DMS79 treated with DMSO at 0.1 percent for 48 hours (cell line): ENCODE data around the gene DIP2A.
A peak's percentile ranks its signal among the peaks of the same experiment; 100 is the strongest.

Experiments
- DNase-seq: peaks from one replicate; lab custom pipeline; 2025; lab: John Stamatoyannopoulos, UW

Gene DIP2A

GRCh38 chr21:46527801-46528200 lies 69.1 kb downstream of the DIP2A start:
- DNase-seq: no peak

- no peak for DNase-seq
These were observed 73.4 kb downstream of the DIP2A start for GRCh38 chr21:46532080-46532479.

- no peak for DNase-seq
These were observed 78.3 kb downstream of the DIP2A start for GRCh38 chr21:46537026-46537425.

GRCh38 chr21:46538262-46538661 lies 79.6 kb downstream of the DIP2A start:
- DNase-seq: no peak

GRCh38 chr21:46538851-46539666 lies 80.4 kb downstream of the DIP2A start:
- no peak for DNase-seq

- DNase-seq: no peak
These were observed 81.5 kb downstream of the DIP2A start for GRCh38 chr21:46540087-46540710.

GRCh38 chr21:46542588-46543124 lies 84.0 kb downstream of the DIP2A start:
- DNase-seq: peak; percentile 14

GRCh38 chr21:46543306-46543705 lies 84.6 kb downstream of the DIP2A start:
- DNase-seq: no peak

- DNase-seq: no peak
These were observed 85.3 kb downstream of the DIP2A start for GRCh38 chr21:46544003-46544402.

- no peak for DNase-seq
These were observed 86.1 kb downstream of the DIP2A start for GRCh38 chr21:46544824-46545223.

- no peak for DNase-seq
These were observed 86.7 kb downstream of the DIP2A start for GRCh38 chr21:46545363-46545762.

GRCh38 chr21:46545911-46546310 lies 87.2 kb downstream of the DIP2A start:
- no peak for DNase-seq

- no peak for DNase-seq
These were observed 88.1 kb downstream of the DIP2A start for GRCh38 chr21:46546799-46547198.

- no peak for DNase-seq
These were observed 91.0 kb downstream of the DIP2A start for GRCh38 chr21:46549650-46550049.

- DNase-seq: no peak
These were observed 91.6 kb downstream of the DIP2A start for GRCh38 chr21:46550116-46550941.

GRCh38 chr21:46551636-46552241 lies 93.0 kb downstream of the DIP2A start:
- no peak for DNase-seq

GRCh38 chr21:46552274-46552673 lies 93.6 kb downstream of the DIP2A start:
- no peak for DNase-seq

GRCh38 chr21:46552865-46553379 lies 94.2 kb downstream of the DIP2A start:
- no peak for DNase-seq

GRCh38 chr21:46553993-46554392 lies 95.3 kb downstream of the DIP2A start:
- no peak for DNase-seq

GRCh38 chr21:46554431-46555224 lies 95.9 kb downstream of the DIP2A start:
- DNase-seq: peak; percentile 4

- no peak for DNase-seq
These were observed 96.5 kb downstream of the DIP2A start for GRCh38 chr21:46555225-46555617.
